T-cell (primary cell): ENCODE data around the gene SP1. TPM values are rescaled to one million over a fixed set of nuclear protein-coding genes. Genes with fewer than 3 reads are reported as not detected.
"Not testable (repeated sequence)": the region's sequence is repeated elsewhere in the genome, so short reads cannot be mapped to it uniquely, and the experiment has no call there.

Source experiments
- ATAC-seq, 4 experiments: fragments of 200-7000 bp in 3 of 4; fragments of 150-1000 bp in 1 of 4; cut with Tn5 transposase; replicated peaks in 1 of 4; 1 replicate in 3 of 4; 2 replicates in 1 of 4; pipeline ENCODE4 v1.10.0; 2021; ENCODE audit warnings: moderate library complexity in 3 of 4, mild to moderate bottlenecking in 2 of 4, moderate number of reproducible peaks in 1 of 4
- CTCF ChIA-PET, 2 donors: fragments of 300-600 bp; sonication (Branson Sonifier 250); formaldehyde crosslinking; loops; one replicate each; lab custom pipeline; 2022; ENCODE audit warnings: antibody characterized with exemption in 2 of 2; lab: Charles Lee
- POLR2A ChIA-PET, 2 donors: fragments of 300-600 bp; sonication (Branson Sonifier 250); formaldehyde crosslinking; loops; one replicate each; lab custom pipeline; 2022; ENCODE audit warnings: antibody characterized with exemption in 2 of 2; lab: Charles Lee
- DNase-seq, 35 experiments: peaks; one replicate each; pipeline versions ENCODE4 v3.0.0 to v3.0.0-alpha.2; 2013 to 2023
- H3K27ac ChIP-seq: one replicate; pipeline ENCODE4 v1.5.1; 2013; ENCODE audit warnings: low read length
- H3K27me3 ChIP-seq, 2 experiments: replicated peaks in 1 of 2; 1 replicate in 1 of 2; 2 replicates in 1 of 2; pipeline versions ENCODE4 v1.6.1 to v1.7.0; 2013; ENCODE audit warnings: low read length in 1 of 2, mixed read lengths in 1 of 2; ENCODE audit not compliant: control insufficient read depth in 2 of 2, insufficient read depth in 2 of 2; ENCODE audit errors: extremely low read depth in 1 of 2
- H3K36me3 ChIP-seq, 2 donors: 1 replicate in 1 of 2; 2 replicates in 1 of 2; pipeline versions ENCODE4 v1.6.1 to v1.7.0; 2013; ENCODE audit warnings: low read length in 1 of 2; ENCODE audit not compliant: control insufficient read depth in 2 of 2, insufficient read depth in 1 of 2; ENCODE audit errors: extremely low read depth in 1 of 2
- H3K4me1 ChIP-seq, 2 experiments: 1 replicate in 1 of 2; 2 replicates in 1 of 2; pipeline versions ENCODE4 v1.6.1 to v1.7.0; 2013; ENCODE audit warnings: low read length in 2 of 2, mixed read lengths in 1 of 2; ENCODE audit not compliant: insufficient read depth in 2 of 2, control insufficient read depth in 1 of 2; ENCODE audit errors: extremely low read depth in 1 of 2
- H3K4me3 ChIP-seq, 2 donors: 1 replicate in 1 of 2; 2 replicates in 1 of 2; pipeline versions ENCODE4 v1.5.1 to v1.7.0; 2013; ENCODE audit warnings: mild to moderate bottlenecking in 2 of 2, low read length in 1 of 2, moderate library complexity in 1 of 2; ENCODE audit not compliant: control insufficient read depth in 1 of 2; ENCODE audit errors: extremely low read depth in 1 of 2
- H3K9me3 ChIP-seq: 2 replicates; pipeline ENCODE4 v1.7.0; 2013
- H3K27ac Mint-ChIP-seq, 2 donors: one replicate each; pipeline ENCODE4 v1.8.0; 2020 to 2021; ENCODE audit warnings: mild to moderate bottlenecking in 2 of 2, mixed read lengths in 2 of 2
- H3K27me3 Mint-ChIP-seq, 2 donors: one replicate each; pipeline ENCODE4 v1.8.0; 2021 to 2022; ENCODE audit warnings: mixed read lengths in 2 of 2
- H3K36me3 Mint-ChIP-seq: one replicate; pipeline ENCODE4 v1.8.0; 2021; ENCODE audit warnings: mixed read lengths
- H3K4me1 Mint-ChIP-seq, 3 donors: one replicate each; pipeline ENCODE4 v1.8.0; 2020 to 2022; ENCODE audit warnings: mixed read lengths in 3 of 3, mild to moderate bottlenecking in 1 of 3
- H3K4me3 Mint-ChIP-seq, 3 donors: one replicate each; pipeline ENCODE4 v1.8.0; 2020 to 2022; ENCODE audit warnings: mild to moderate bottlenecking in 3 of 3, mixed read lengths in 3 of 3, moderate library complexity in 3 of 3
- H3K9me3 Mint-ChIP-seq, 3 donors: one replicate each; pipeline ENCODE4 v1.8.0; 2020 to 2022; ENCODE audit warnings: mixed read lengths in 3 of 3
- WGBS: methylation state at CpG from one replicate; pipeline ENCODE4 v1.1.5; 2013; ENCODE audit warnings: missing lambda C conversion rate; ENCODE audit not compliant: insufficient coverage; 5-methylcytosine and 5-hydroxymethylcytosine counted together
- total RNA-seq, 35 experiments: library from RNA in 6 of 35; stranded (reverse) in 6 of 35; fragments of 120-200 nt in 1 of 35; gene quantifications; one replicate each; pipeline versions ENCODE4 v1.2.1 to v1.2.4 and lab custom pipeline; 2013 to 2026

The SP1 gene
- total RNA-seq, 5 donors from 2014 or later (not counting 1 experiment from before 2014, with no cell fraction given): 72.7 to 109 (median 96.6) TPM

- DNase-seq, H3K4me1 ChIP-seq, H3K27ac ChIP-seq, H3K9me3 Mint-ChIP-seq, H3K4me3 ChIP-seq, ATAC-seq, H3K27me3 Mint-ChIP-seq, H3K9me3 ChIP-seq, H3K4me3 Mint-ChIP-seq, H3K27ac Mint-ChIP-seq, H3K27me3 ChIP-seq: not testable (repeated sequence)
- peaks cover 14 to 29% of the 10 kb centered on the region in 2 donors for H3K36me3 ChIP-seq
- ChIA-PET POLR2A (interaction anchor here in 1 of 2 donors (0.7 kb wide), 1 partner anchor 861 kb away, joined by 6 read pairs; no protein-coding TSS in a partner anchor), CTCF (interaction anchor here in 1 of 2 donors (1.4 kb wide), 1 partner anchor 19 kb away, joined by 6 read pairs; no protein-coding TSS in a partner anchor)
- whole genome bisulfite sequencing: 98% methylated on average over 14 of the region's 16 CpGs
- Mint-ChIP-seq H3K4me1 (peaks cover 12 to 19% (median 13%) of the 10 kb centered on the region in 3 donors), H3K36me3 (peaks cover 13% of the 10 kb centered on the region)
These were observed 22.4 kb downstream of the SP1 start for GRCh38 chr12:53402351-53402750.

- ATAC-seq (no peak), DNase-seq (no peak)
- Histone ChIP-seq H3K27me3 (no peaks in the 10 kb centered on the region), H3K4me3 (no peak overlapping the region), H3K27ac (no peak overlapping the region), H3K9me3 (no peaks in the 10 kb centered on the region), H3K36me3 (peaks cover 14 to 31% of the 10 kb centered on the region in 2 donors), H3K4me1 (no peaks in the 10 kb centered on the region)
- POLR2A ChIA-PET: no interaction called here
- CTCF ChIA-PET: no interaction called here
- no peak overlapping the region for H3K27ac Mint-ChIP-seq
- H3K4me3 Mint-ChIP-seq: no peak overlapping the region
- H3K4me1 Mint-ChIP-seq: peaks cover 9 to 14% (median 10%) of the 10 kb centered on the region in 3 donors
- H3K36me3 Mint-ChIP-seq: peaks cover 13% of the 10 kb centered on the region
- H3K9me3 Mint-ChIP-seq: no peaks in the 10 kb centered on the region
- no peaks in the 10 kb centered on the region for H3K27me3 Mint-ChIP-seq
- WGBS: no CpG with 5 or more reads among the region's 7 CpGs
These were observed 22.9 kb downstream of the SP1 start for GRCh38 chr12:53402871-53403270.

- Mint-ChIP-seq H3K4me3 (no peak overlapping the region), H3K36me3 (peaks cover 37% of the 10 kb centered on the region), H3K27ac (peak overlapping the region in 1 of 2 donors; percentile 19), H3K4me1 (peaks cover 21 to 34% (median 31%) of the 10 kb centered on the region in 3 donors), H3K27me3 (no peaks in the 10 kb centered on the region), H3K9me3 (no peaks in the 10 kb centered on the region)
- Histone ChIP-seq H3K36me3 (peaks cover 29 to 69% of the 10 kb centered on the region in 2 donors), H3K9me3 (no peaks in the 10 kb centered on the region), H3K4me1 (peaks cover 0 to 2% of the 10 kb centered on the region in 2 experiments), H3K27ac (no peak overlapping the region), H3K4me3 (no peak overlapping the region), H3K27me3 (no peaks in the 10 kb centered on the region)
- ATAC-seq (no peak), DNase-seq (no peak)
- POLR2A ChIA-PET: no interaction called here
- CTCF ChIA-PET: interaction anchor here in 1 of 2 donors (0.6 to 2.5 kb wide), 3 partner anchors 10 to 67 kb away, joined by 3 to 10 read pairs (median 4); no protein-coding TSS in a partner anchor
- 100% methylated on average over 3 of the region's 5 CpGs for WGBS
These were observed 31.0 kb downstream of the SP1 start for GRCh38 chr12:53410951-53411350.

- H3K27me3 ChIP-seq: no peaks in the 10 kb centered on the region
- ChIA-PET CTCF (interaction anchor here in 1 of 2 donors (0.6 to 2.3 kb wide), 3 partner anchors 61 to 175 kb away, joined by 3 to 10 read pairs (median 7); partner anchors contain the start of gene TARBP2), POLR2A (interaction anchor here (0.6 to 0.7 kb wide), 2 partner anchors 66 to 68 kb away, joined by 4 read pairs; no protein-coding TSS in a partner anchor)
- H3K4me3 Mint-ChIP-seq: no peak overlapping the region
- no peak for DNase-seq
- H3K36me3 ChIP-seq: peaks cover 21 to 51% of the 10 kb centered on the region in 2 donors
- no peak for ATAC-seq
- WGBS: no CpG with 5 or more reads among the region's 3 CpGs
- no peaks in the 10 kb centered on the region for H3K9me3 Mint-ChIP-seq
- H3K27ac ChIP-seq: no peak overlapping the region
- peaks cover 2 to 5% of the 10 kb centered on the region in 2 experiments for H3K4me1 ChIP-seq
- no peak overlapping the region for H3K4me3 ChIP-seq
- no peaks in the 10 kb centered on the region for H3K27me3 Mint-ChIP-seq
- H3K4me1 Mint-ChIP-seq: peaks cover 41 to 48% (median 43%) of the 10 kb centered on the region in 3 donors
- peak overlapping the region; percentile 61 to 78 for H3K27ac Mint-ChIP-seq
- H3K36me3 Mint-ChIP-seq: peaks cover 32% of the 10 kb centered on the region
- no peaks in the 10 kb centered on the region for H3K9me3 ChIP-seq
These were observed 33.7 kb downstream of the SP1 start for GRCh38 chr12:53413485-53414204.

- peak overlapping the region; percentile 52 to 68 for H3K27ac Mint-ChIP-seq
- 80% methylated on average over 2 of the region's 3 CpGs for WGBS
- H3K9me3 ChIP-seq: no peaks in the 10 kb centered on the region
These were observed 34.9 kb downstream of the SP1 start for GRCh38 chr12:53414756-53415417.

More at GRCh38 chr12:53414756-53415417, 34.9 kb downstream of the SP1 start:
- Histone ChIP-seq H3K4me1 (peaks cover 2 to 5% of the 10 kb centered on the region in 2 experiments), H3K36me3 (peaks cover 14 to 39% of the 10 kb centered on the region in 2 donors), H3K27me3 (no peaks in the 10 kb centered on the region), H3K27ac (no peak overlapping the region), H3K4me3 (no peak overlapping the region)
- no peak for DNase-seq
- Mint-ChIP-seq H3K4me3 (no peak overlapping the region), H3K36me3 (peaks cover 25% of the 10 kb centered on the region), H3K9me3 (no peaks in the 10 kb centered on the region), H3K27me3 (no peaks in the 10 kb centered on the region), H3K4me1 (peaks cover 43 to 58% (median 46%) of the 10 kb centered on the region in 3 donors)
- no peak for ATAC-seq
- POLR2A ChIA-PET: interaction anchor here in 1 of 2 donors (0.5 to 0.6 kb wide), 2 partner anchors 88 to 94 kb away, joined by 3 to 4 read pairs; no protein-coding TSS in a partner anchor
- CTCF ChIA-PET: interaction anchor here (0.5 to 2.3 kb wide), 5 partner anchors 25 to 278 kb away, joined by 3 to 7 read pairs (median 3); partner anchors contain the start of gene TARBP2 (in 1 of the 2)
